Activated naive CD4-positive, alpha-beta T cell treated with anti-CD3 and anti-CD28 coated beads, Interleukin-2, amount 50 U/mL, for 24 hours (primary cell): Measurements from ENCODE around the gene KRT16.
"Not testable (repeated sequence)": the region's sequence is repeated elsewhere in the genome, so short reads cannot be mapped to it uniquely, and the experiment has no call there.

Source experiments
- H3K27ac Mint-ChIP-seq: one replicate; pipeline ENCODE4 v1.8.0; 2021; ENCODE audit warnings: mild to moderate bottlenecking, mixed read lengths
- H3K27me3 Mint-ChIP-seq: one replicate; pipeline ENCODE4 v1.8.0; 2021; ENCODE audit warnings: mixed read lengths
- H3K36me3 Mint-ChIP-seq: one replicate; pipeline ENCODE4 v1.8.0; 2021; ENCODE audit warnings: mixed read lengths
- H3K4me1 Mint-ChIP-seq: one replicate; pipeline ENCODE4 v1.8.0; 2021; ENCODE audit warnings: mixed read lengths
- H3K4me3 Mint-ChIP-seq: one replicate; pipeline ENCODE4 v1.8.0; 2021; ENCODE audit warnings: mild to moderate bottlenecking, mixed read lengths
- H3K9me3 Mint-ChIP-seq: one replicate; pipeline ENCODE4 v1.8.0; 2021; ENCODE audit warnings: mixed read lengths

KRT16 gene

DNA sequence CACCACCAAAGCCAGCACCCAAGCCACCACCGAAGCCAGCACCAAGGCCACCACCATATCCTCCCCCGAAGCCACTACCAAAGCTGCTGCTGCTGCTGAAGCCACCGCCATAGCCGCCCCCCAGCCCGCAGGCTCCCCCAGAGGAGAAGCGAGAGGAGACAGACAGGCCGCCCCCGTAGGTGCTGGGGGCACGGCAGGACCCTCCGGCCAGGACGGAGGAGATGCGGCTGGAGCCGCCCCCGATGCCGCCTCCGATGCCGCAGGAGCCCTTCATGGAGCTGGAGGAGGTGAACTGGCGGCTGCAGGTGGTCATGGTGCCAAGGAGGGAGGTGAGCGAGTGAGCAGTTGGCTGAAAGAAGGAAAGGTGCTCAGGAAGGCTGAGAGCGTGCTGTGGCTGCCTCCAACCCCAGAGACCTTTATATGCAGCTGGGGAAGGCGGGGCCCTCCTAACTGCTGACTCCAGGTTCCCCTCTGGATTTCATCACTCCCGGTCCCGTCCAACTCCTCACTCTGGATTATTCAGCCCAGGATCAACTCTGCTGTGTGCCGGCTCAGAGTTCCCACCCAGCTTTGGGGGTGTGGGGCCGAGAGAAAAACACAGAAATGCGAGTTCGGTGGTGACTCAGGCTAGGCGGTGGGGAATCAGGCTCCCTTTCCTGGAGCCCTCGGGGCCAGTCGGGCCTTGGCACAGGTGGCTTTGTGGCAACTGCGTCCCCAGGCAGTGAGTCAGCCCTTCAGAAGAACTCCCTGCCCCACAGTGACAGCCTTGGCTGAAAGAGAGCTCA, at the start of gene KRT16:
Gene KRT16 (minus strand): TSS at position 392 of the 785 bp plus-strand sequence. CDS start 79 bp downstream, at position 313.
- not testable (repeated sequence) for H3K36me3 Mint-ChIP-seq, H3K4me3 Mint-ChIP-seq, H3K27me3 Mint-ChIP-seq, H3K9me3 Mint-ChIP-seq, H3K27ac Mint-ChIP-seq, H3K4me1 Mint-ChIP-seq

DNA sequence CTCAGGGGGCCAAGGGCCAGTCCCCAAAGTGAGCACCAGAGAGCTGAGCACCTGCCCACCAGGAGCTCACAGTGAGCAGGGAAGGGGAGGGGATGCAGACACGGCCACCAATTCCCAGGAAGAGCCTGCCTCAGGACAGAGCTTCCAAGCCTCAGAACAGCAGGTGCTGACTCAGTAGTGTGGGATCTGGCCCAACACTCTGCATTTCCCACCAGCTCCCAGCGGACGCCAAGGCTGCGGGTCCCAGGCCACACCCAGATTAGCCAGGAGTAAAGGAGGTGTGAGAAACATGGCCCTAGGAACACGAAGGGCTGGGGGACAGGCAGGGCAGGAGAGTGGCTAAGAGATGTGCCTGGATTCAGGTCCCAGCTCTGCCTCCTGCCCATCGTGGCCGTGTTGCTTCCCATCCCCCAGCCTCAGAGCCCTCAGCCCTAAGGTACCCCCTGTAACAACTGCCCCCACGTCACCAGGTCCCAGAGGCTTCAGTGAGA, 47.7 kb upstream of the KRT16 start:
- no peaks in the 10 kb centered on the region for H3K27me3 Mint-ChIP-seq
- H3K27ac Mint-ChIP-seq: no peak overlapping the region
- no peaks in the 10 kb centered on the region for H3K9me3 Mint-ChIP-seq
- H3K4me1 Mint-ChIP-seq: peaks cover 7% of the 10 kb centered on the region
- H3K4me3 Mint-ChIP-seq: no peak overlapping the region
- no peaks in the 10 kb centered on the region for H3K36me3 Mint-ChIP-seq

DNA sequence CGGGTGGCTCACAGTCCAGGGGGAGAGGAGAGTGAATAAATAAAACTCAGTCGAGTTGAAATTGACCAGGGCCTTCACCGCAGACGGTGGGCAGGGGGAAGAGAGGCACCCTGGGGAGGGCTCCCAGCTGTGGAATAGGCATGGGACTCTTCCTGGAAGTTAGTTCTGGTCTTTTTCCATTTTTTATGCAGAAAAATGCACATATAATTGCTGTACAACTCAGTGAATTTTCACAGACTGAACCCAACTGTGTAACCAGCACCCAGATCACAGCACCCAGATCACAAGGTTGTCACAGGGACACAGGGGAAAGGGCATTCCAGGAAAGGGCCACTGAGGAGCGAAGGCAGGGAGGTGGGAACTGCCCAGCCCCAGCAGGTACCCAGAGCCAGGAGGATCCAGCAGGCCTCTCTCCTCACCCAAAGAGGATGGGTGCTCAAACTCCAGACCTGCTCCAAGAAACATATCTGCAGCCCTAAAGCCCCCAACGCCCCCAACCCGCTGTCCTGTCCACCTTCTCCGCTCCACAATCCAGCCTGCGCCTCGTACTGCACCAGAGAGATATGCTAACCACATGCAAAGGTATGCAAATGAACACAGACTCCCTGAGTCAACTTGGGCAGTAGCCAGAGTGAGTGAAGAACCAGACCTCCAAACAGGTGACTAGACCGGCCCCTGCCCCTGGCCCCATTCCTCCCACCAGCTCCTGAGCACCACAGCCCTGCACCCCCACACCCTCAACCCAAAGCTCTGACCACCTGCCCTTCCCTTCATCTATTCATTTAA, 47.1 kb upstream of the KRT16 start:
- H3K9me3 Mint-ChIP-seq: no peaks in the 10 kb centered on the region
- no peak overlapping the region for H3K27ac Mint-ChIP-seq
- H3K36me3 Mint-ChIP-seq: no peaks in the 10 kb centered on the region

DNA sequence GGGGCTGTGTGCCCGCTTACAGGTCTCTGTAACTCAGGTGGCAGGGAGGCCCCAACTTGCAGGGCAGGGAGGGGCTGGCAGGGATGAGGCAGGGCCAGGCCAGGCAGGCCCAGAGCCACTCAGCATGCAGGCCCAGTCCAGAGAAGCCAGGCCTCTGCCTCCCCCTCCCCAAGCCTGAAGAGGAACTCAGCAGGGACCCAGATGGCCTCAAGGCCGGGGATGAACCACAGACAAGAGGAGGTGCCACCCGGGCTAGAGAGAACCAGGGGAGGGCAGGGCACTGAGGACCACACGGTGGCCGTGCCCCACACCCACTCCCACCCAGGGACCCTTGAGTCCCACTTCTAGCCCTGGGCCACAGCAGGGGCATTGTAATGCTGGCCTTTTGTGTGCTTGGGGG, 46.3 kb upstream of the KRT16 start:
- Mint-ChIP-seq H3K4me3 (no peak overlapping the region), H3K9me3 (no peaks in the 10 kb centered on the region), H3K27ac (no peak overlapping the region), H3K27me3 (no peaks in the 10 kb centered on the region), H3K4me1 (peaks cover 6% of the 10 kb centered on the region), H3K36me3 (no peaks in the 10 kb centered on the region)

More for the DNA sequence above, 47.1 kb upstream of the KRT16 start:
- Mint-ChIP-seq H3K27me3 (no peaks in the 10 kb centered on the region), H3K4me1 (peaks cover 6% of the 10 kb centered on the region), H3K4me3 (no peak overlapping the region)

DNA sequence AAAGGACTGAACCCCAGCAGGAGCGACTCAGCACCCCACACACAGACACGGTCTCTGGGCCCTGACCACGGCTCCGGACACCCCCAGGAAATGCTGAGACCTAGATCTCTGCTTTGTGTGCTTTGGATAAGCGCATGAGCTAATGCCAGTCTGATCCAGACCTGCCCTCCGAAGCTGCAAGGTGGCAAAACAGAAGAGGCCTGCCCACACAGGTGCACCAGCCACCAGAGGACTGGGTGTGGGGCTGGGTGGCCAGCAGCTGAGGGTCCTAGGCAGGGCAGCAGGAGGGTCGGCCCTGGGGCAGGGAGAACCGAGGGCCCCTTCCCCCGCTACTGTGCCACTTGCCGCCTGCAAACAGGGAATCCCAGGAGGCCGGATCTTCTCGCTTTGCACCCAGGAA, 45.4 kb upstream of the KRT16 start:
- Mint-ChIP-seq H3K4me1 (no peaks in the 10 kb centered on the region), H3K27me3 (no peaks in the 10 kb centered on the region), H3K4me3 (no peak overlapping the region), H3K27ac (no peak overlapping the region), H3K36me3 (no peaks in the 10 kb centered on the region), H3K9me3 (no peaks in the 10 kb centered on the region)

DNA sequence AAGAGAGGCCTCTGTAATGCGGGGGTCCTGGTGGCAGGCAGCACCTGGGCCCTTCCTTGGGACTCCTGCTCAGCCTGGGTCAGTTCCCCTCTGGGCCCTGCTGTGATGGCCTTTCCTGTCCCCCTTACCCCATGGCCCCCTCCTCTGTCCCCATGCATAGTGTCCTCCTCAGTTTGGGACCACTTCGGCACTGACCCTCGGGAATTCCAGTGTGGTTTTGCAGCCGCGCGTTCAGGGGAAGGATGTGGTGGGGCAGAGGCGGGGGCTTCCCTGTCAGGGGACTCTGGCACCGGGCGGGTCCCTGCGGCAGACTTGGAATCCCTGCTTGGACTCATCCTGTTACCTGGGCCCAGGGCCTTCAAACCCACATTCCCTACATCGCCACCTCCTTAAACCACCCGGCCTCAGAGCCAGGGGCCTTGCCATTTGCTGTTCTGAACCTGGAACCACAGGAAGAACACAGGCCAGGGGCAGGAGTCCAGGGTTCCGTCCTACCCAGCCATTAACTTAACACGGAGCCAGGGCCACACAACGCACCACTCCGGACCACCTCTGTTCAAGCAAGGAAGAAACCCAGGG, 44.7 kb upstream of the KRT16 start:
- H3K36me3 Mint-ChIP-seq: no peaks in the 10 kb centered on the region
- H3K9me3 Mint-ChIP-seq: no peaks in the 10 kb centered on the region
- no peaks in the 10 kb centered on the region for H3K27me3 Mint-ChIP-seq
- H3K4me3 Mint-ChIP-seq: no peak overlapping the region
- H3K4me1 Mint-ChIP-seq: no peaks in the 10 kb centered on the region
- H3K27ac Mint-ChIP-seq: no peak overlapping the region

DNA sequence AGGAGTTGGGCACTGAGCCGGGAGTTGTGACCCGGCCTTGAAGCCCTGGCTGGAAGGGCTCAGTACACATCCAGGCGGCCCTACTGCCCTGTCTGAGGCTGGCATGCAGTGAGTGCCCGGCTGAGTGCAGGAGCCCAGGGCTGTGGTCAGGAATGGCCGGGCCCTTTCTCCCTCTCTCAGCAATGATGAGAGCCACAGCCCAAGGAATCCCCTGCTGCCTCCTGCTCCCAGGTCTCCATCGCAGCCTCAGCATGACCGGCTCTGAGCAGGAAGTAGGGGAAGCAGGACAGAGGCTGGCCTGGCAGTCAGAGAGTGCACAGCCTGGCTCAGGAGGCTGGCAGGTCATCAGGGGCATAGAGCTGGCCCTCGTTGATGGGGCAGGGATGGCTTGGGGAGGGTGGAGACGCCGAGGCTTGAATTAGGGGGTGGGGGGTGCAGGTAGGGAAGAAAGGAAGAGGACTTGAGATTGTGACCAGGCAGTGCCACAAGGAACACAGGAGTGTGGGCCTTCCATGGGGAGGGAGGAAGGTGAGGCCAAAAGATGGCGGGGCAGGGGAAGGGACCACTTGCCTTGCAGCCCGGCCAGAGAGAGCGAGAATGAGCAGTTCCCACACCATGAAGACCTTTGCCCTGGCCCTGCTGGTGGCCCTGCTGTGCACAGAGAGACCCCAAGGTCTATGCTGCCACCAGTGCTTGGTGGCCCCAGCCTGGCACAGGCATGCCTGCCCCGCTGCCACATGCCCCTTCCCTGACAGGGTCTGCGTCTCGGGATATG, 43.9 kb upstream of the KRT16 start:
- H3K4me1 Mint-ChIP-seq: no peaks in the 10 kb centered on the region
- no peaks in the 10 kb centered on the region for H3K27me3 Mint-ChIP-seq
- H3K4me3 Mint-ChIP-seq: no peak overlapping the region
- H3K27ac Mint-ChIP-seq: no peak overlapping the region
- no peaks in the 10 kb centered on the region for H3K9me3 Mint-ChIP-seq
- H3K36me3 Mint-ChIP-seq: no peaks in the 10 kb centered on the region

DNA sequence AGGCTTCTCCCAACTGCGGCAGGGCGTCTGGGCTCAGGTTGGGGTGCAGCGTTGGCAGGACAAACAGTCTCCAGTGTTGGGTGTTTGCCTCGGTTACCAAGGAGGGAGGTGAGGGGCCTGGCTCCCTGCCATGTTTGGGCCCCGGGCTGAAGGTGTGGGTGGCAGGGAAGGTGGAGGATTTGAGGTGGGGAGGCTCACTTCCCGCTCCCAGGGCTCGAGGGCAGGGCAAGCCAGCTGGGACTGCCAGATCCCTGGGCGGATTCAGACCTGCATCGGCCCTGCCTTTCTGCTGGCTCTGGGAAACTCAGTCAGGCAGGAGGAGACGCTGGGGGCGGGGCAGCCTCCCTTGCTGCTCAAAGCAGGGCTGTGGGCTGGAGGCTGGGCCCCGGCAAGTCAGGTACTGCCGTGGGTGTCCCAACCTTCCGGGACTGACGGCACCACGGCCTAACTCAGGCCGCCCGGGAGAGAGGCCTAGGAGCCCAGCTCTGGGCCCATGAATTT, 43.1 kb upstream of the KRT16 start:
- H3K27me3 Mint-ChIP-seq: no peaks in the 10 kb centered on the region
- H3K9me3 Mint-ChIP-seq: no peaks in the 10 kb centered on the region
- H3K4me3 Mint-ChIP-seq: no peak overlapping the region
- H3K27ac Mint-ChIP-seq: no peak overlapping the region
- no peaks in the 10 kb centered on the region for H3K4me1 Mint-ChIP-seq
- no peaks in the 10 kb centered on the region for H3K36me3 Mint-ChIP-seq

DNA sequence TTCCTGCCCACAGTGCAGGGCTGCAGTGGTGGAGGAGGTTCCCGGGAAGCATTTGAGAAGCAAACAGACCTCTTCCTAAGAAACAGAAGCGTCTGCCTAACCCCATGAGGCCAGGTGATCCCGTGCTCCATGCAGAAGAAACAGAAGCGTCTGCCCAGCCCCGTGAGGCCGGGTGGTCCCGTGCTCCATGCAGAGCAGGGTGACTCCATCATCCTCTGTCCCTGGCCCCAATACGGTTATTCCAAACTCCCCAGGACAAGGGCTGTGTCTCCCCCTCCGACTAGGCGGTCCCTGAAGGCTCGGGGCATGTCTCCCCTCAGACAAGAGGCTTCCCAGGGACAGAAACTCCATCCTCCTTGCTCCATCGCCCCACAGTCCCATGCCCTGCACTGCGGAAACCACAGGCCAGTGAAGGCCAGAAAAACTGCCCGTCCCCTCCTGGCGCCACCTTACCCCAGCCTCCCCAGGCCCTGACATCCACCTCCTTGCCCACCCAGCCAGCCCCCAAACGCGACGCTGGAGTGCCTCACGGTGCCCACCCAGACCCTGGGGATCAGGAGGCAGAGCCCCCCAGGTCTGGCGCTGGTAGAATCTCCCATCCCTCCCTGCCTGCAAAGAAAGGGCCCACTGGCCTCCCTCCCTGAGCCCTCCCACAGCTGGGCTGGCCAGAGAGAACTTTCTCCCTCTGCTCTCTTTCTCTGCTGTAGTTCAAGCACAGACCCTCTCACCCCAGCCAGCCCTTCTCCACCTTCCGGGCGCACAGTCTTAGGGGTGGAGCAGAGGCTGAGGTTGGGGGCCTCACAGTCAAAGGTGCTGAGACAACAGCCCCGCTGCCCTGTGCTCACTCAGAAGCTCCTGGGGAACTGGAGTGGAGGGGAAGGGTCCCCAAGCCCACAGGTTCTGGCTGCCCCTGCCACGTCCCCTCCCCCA, 42.4 kb upstream of the KRT16 start:
- Mint-ChIP-seq H3K4me3 (no peak overlapping the region), H3K27ac (no peak overlapping the region), H3K27me3 (no peaks in the 10 kb centered on the region), H3K36me3 (no peaks in the 10 kb centered on the region), H3K4me1 (no peaks in the 10 kb centered on the region), H3K9me3 (no peaks in the 10 kb centered on the region)

DNA sequence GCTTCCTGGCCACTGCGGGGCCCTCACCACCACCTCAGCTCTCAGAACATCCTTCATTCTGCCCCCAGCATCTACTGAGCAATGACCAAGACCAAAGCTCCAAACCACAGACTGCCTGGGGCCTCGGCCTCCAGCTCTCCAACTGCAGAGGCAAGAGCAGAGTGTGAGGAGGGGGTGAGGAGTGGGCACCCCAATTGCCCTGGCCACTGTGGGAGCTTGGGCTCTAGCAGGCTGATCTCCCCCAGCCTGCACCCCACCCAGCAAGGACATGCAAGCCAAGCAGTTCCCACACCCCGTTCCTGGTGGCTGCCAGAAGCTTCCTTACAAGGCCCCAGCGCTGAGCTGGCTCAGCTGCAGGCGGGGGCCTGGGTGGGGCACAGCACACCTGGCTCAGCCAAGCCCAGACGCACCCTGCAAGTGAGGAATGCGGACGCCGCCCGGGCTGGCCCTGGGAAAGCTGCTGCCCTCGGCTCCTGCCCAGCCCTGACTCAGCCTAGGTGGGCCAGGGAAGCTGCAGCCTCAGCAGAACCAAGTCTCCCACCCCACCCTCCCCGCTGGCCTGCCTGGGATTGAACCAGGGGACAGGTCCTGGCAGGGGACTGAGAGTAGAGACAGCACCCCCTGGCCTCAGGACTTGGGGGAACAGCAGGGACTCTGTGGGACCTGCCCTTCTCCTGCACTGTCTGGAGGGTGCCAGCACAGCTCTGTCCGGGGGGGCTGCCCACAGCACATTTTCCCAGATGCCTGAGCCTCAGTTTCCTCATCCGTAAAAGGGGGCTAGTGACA, 41.5 kb upstream of the KRT16 start:
- Mint-ChIP-seq H3K9me3 (no peaks in the 10 kb centered on the region), H3K27me3 (no peaks in the 10 kb centered on the region), H3K27ac (no peak overlapping the region)

DNA sequence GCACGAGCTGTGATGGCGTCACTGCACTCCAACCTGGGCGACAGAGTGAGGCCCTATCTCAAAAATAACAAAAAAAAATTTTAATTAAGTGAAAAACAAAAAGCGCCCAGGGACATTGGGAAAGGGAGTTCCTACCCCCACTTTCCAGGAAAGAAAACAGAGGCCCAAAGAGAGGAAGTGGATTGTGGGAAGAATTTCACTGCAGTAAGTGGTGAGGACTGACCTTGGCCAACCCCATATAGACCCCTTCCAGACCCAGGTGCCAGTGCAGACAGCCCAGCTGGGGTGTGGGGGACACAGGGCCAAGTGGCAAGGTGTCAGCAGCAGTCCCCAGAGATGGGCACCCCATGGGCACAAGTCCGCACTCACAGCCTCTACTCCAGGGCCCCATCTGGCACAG, 40.9 kb upstream of the KRT16 start:
- Mint-ChIP-seq H3K36me3 (no peaks in the 10 kb centered on the region), H3K27ac (no peak overlapping the region), H3K4me1 (peaks cover 5% of the 10 kb centered on the region), H3K9me3 (no peaks in the 10 kb centered on the region), H3K27me3 (peaks cover 1% of the 10 kb centered on the region), H3K4me3 (no peak overlapping the region)

More for the DNA sequence above, 41.5 kb upstream of the KRT16 start:
- Mint-ChIP-seq H3K4me3 (no peak overlapping the region), H3K36me3 (no peaks in the 10 kb centered on the region), H3K4me1 (no peaks in the 10 kb centered on the region)

DNA sequence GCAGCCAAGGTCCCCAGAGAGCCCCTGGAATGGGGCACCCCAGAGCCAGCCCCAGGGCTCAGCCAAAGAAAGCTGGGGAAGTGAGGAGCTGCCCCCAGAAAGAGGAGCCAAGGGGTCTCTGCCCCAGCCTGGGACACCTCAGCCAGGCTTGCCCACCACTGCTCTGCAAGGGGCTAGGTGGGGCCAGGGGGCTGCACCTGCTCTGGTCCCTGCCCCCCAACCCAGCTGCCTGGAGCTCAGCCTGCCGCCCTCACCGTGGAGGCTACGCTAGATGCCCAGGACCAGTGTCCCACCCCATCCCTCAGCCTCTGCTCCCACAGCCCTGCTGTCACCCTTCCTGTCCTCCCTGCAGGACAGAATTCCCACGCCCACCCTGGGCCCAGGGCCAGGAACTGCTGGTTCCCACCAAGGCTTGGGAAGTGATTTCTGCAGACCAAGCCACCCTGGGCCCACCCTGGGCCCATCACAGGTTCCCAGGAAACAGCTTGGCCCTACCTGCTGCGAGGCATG, 39.9 kb upstream of the KRT16 start:
- no peak overlapping the region for H3K4me3 Mint-ChIP-seq

DNA sequence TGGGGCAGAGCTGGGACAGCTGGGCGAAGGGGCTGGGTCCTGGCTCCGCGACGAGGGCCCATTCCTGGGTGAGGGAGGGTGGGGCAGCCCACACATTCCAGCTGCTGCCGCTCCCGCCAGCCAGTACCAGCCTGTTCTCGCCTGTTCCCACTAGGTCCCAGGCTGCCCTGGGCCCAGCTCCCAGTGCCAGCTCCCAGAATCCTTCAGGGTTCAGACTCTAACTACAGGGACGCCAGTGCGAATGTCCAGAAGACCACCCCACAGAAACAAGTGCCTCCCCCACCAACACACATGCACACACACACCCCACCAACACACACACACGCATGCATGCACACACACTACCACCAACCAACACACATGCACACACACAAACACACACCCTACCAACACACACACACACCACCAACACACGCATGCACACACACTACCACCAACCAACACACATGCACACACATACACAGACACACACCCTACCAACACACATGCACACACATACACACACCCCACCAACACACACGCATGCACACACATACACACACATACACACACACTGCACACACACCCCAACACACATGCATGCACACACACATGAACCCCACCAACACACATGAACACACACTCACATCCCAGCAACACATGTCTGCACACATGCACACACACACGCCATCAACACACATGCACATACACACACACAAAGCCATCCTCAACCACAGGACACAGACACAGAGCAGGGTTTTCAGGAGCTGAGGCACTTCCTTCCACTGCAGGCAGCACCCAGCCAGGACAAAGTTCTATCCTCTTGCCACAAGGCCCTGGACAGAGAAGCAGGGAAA, 39.3 kb upstream of the KRT16 start:
- Mint-ChIP-seq H3K27me3 (peaks cover 1% of the 10 kb centered on the region), H3K27ac (no peak overlapping the region), H3K36me3 (no peaks in the 10 kb centered on the region), H3K4me3 (no peak overlapping the region), H3K9me3 (no peaks in the 10 kb centered on the region), H3K4me1 (peaks cover 10% of the 10 kb centered on the region)

More for the DNA sequence above, 39.9 kb upstream of the KRT16 start:
- Mint-ChIP-seq H3K27ac (no peak overlapping the region), H3K27me3 (peaks cover 1% of the 10 kb centered on the region), H3K9me3 (no peaks in the 10 kb centered on the region), H3K4me1 (peaks cover 10% of the 10 kb centered on the region), H3K36me3 (no peaks in the 10 kb centered on the region)
